HCT116 (cell line): ENCODE results near the gene DCDC2. TPM values are rescaled to one million over a fixed set of nuclear protein-coding genes. Genes with fewer than 3 reads are reported as not detected.

Experiments
- ATAC-seq: fragments of 200-7000 bp; cut with Tn5 transposase; 2 replicates; pipeline ENCODE4 v1.9.1; 2020; ENCODE audit warnings: mild to moderate bottlenecking, moderate library complexity
- BruUV-seq: library from RNA; stranded (reverse); fragments of 400-500 nt; replicated peaks from 2 replicates; lab custom pipeline; 2021; lab: Mats Ljungman, UMichigan
- CTCF ChIA-PET: fragments of 300-600 bp; sonication (Branson Sonifier 250); formaldehyde crosslinking; loops from one replicate; lab custom pipeline; 2021; ENCODE audit warnings: antibody characterized with exemption; lab: Charles Lee
- POLR2A ChIA-PET: fragments of 300-600, 350-600 bp; sonication (Branson Sonifier 250); formaldehyde crosslinking; loops from one replicate; lab custom pipeline; 2021; ENCODE audit warnings: antibody characterized with exemption; lab: Charles Lee
- RAD21 ChIA-PET, 2 experiments: fragments of 300-600 bp; sonication (Branson Sonifier 250); formaldehyde crosslinking; loops; one replicate each; lab custom pipeline; 2023; ENCODE audit warnings: low total read pairs in 2 of 2; ENCODE audit not compliant: uncharacterized antibody in 2 of 2, unreplicated experiment in 2 of 2, low non-redundant PET in 1 of 2; lab: Charles Lee
- DNase-seq: peaks from one replicate; pipeline ENCODE4 v3.0.0-alpha.2; 2010; ENCODE audit warnings: low read depth, low spot score
- H2AFZ ChIP-seq: fragments of 200-600 bp; shearing (Covaris generic), sonication (generic); 2 replicates; pipeline ENCODE4 v1.6.1; 2017; ENCODE audit warnings: low read depth, mixed run types, mixed read lengths, antibody characterized with exemption, low read length; ENCODE audit not compliant: poor library complexity, severe bottlenecking
- H3K27ac ChIP-seq: 2 replicates; pipeline ENCODE4 v1.5.1; 2012; ENCODE audit warnings: low read depth, low read length
- H3K27me3 ChIP-seq: fragments of 200-600 bp; sonication (generic); 2 replicates; pipeline ENCODE4 v1.6.1; 2016; ENCODE audit warnings: mixed run types, low read length, mixed read lengths; ENCODE audit not compliant: insufficient read depth
- H3K36me3 ChIP-seq, 2 experiments: fragments of 200-500 bp in 1 of 2; fragments of 200-600 bp in 1 of 2; sonication (Bioruptor generic) in 1 of 2; sonication (generic) in 1 of 2; 2 replicates each; pipeline versions ENCODE4 v1.5.1 to v1.6.1; 2014 to 2016; ENCODE audit warnings: low read length in 2 of 2, inconsistent platforms in 1 of 2, mixed read lengths in 1 of 2, mixed run types in 1 of 2; ENCODE audit not compliant: insufficient read depth in 2 of 2, control insufficient read depth in 1 of 2
- H3K4me1 ChIP-seq, 2 experiments: fragments of 200-600 bp in 1 of 2; sonication (generic) in 1 of 2; 2 replicates each; pipeline versions ENCODE4 v1.5.1 to v1.6.1; 2012 to 2017; ENCODE audit warnings: low read length in 2 of 2, inconsistent platforms in 1 of 2, mild to moderate bottlenecking in 1 of 2, mixed read lengths in 1 of 2, mixed run types in 1 of 2, moderate library complexity in 1 of 2; ENCODE audit not compliant: insufficient read depth in 2 of 2, control insufficient read depth in 1 of 2
- H3K4me2 ChIP-seq: fragments of 200-600 bp; sonication (generic); 2 replicates; pipeline ENCODE4 v1.6.1; 2017; ENCODE audit warnings: mixed run types, low read length, mixed read lengths
- H3K4me3 ChIP-seq, 2 experiments: fragments of 200-600 bp in 1 of 2; sonication (generic) in 1 of 2; replicated peaks in 1 of 2; 2 replicates each; pipeline ENCODE4 v1.5.1; 2011 to 2016; ENCODE audit warnings: low read length in 2 of 2, control low read depth in 1 of 2, low read depth in 1 of 2, mild to moderate bottlenecking in 1 of 2, mixed read lengths in 1 of 2, mixed run types in 1 of 2
- H3K79me2 ChIP-seq: fragments of 200-600 bp; sonication (generic); 2 replicates; pipeline ENCODE4 v1.6.1; 2017; ENCODE audit warnings: mild to moderate bottlenecking, mixed run types, low read length, moderate library complexity, mixed read lengths; ENCODE audit not compliant: insufficient read depth
- H3K9ac ChIP-seq: fragments of 200-600 bp; sonication (generic); 2 replicates; pipeline ENCODE4 v1.6.1; 2016; ENCODE audit warnings: low read length, mixed read lengths
- H3K9me2 ChIP-seq: fragments of 200-600 bp; sonication (generic), shearing (Covaris generic); 2 replicates; pipeline ENCODE4 v1.6.1; 2017; ENCODE audit warnings: mixed run types, mild to moderate bottlenecking, moderate library complexity; ENCODE audit not compliant: insufficient read depth
- H3K9me3 ChIP-seq, 2 experiments: fragments of 200-500 bp in 1 of 2; fragments of 200-600 bp in 1 of 2; sonication (Bioruptor generic) in 1 of 2; sonication (generic) in 1 of 2; 2 replicates each; pipeline ENCODE4 v1.6.1; 2014 to 2017; ENCODE audit warnings: low read length in 2 of 2, mixed read lengths in 2 of 2, inconsistent platforms in 1 of 2, low read depth in 1 of 2, mild to moderate bottlenecking in 1 of 2, mixed run types in 1 of 2, moderate library complexity in 1 of 2; ENCODE audit not compliant: control insufficient read depth in 1 of 2, insufficient read depth in 1 of 2
- H4K20me1 ChIP-seq: fragments of 200-600 bp; sonication (generic), shearing (Covaris generic); 2 replicates; pipeline ENCODE4 v1.6.1; 2017; ENCODE audit warnings: mixed run types, mild to moderate bottlenecking, moderate library complexity; ENCODE audit not compliant: insufficient read depth
- CTCF ChIP-seq, 3 experiments: fragments of 200-600 bp in 1 of 3; sonication (generic) in 1 of 3; IDR thresholded peaks in 2 of 3; conservative IDR thresholded peaks in 1 of 3; 2 replicates each; pipeline ENCODE4 v1.5.1; 2012 to 2017; ENCODE audit warnings: low read depth in 2 of 3, low read length in 2 of 3, antibody characterized with exemption in 1 of 3, borderline replicate concordance in 1 of 3, control low read depth in 1 of 3, mild to moderate bottlenecking in 1 of 3, mixed read lengths in 1 of 3, mixed run types in 1 of 3, moderate library complexity in 1 of 3; ENCODE audit not compliant: insufficient read depth in 1 of 3
- POLR2A ChIP-seq: IDR thresholded peaks from 2 replicates; pipeline ENCODE4 v1.7.0; 2011; ENCODE audit warnings: borderline replicate concordance; ENCODE audit not compliant: insufficient read depth, insufficient read length; ENCODE audit errors: extremely low read depth
- RAD21 ChIP-seq: IDR thresholded peaks from 2 replicates; pipeline ENCODE4 v1.6.1; 2012; ENCODE audit warnings: low read depth, mild to moderate bottlenecking
- YY1 ChIP-seq: IDR thresholded peaks from 2 replicates; pipeline ENCODE4 v1.6.1; 2011; ENCODE audit warnings: low read length, low read depth, moderate library complexity, mild to moderate bottlenecking; ENCODE audit not compliant: insufficient replicate concordance; ENCODE audit errors: extremely low read depth
- intact Hi-C: fragments of 100-400 bp; cut with micrococcal nuclease; formaldehyde crosslinking; loops from 2 replicates; pipeline ENCODE4 v1.10.0; 2022
- total RNA-seq: library from RNA; stranded (reverse); gene quantifications from one replicate; pipeline ENCODE4 v1.2.1, GENCODE V29; 2021; ENCODE audit not compliant: unreplicated experiment

The DCDC2 gene
- total RNA-seq, 1 experiment from 2014 or later: 0.17 TPM

GRCh38 chr6:24274441-24275083, 83.3 kb downstream of the DCDC2 start:
- no peaks in the 10 kb centered on the region for H3K9me2 ChIP-seq

More at GRCh38 chr6:24274441-24275083, 83.3 kb downstream of the DCDC2 start:
- Histone ChIP-seq H2AFZ (no peak overlapping the region), H3K4me3 (no peak overlapping the region), H3K9ac (no peak overlapping the region), H3K4me2 (no peak overlapping the region), H3K27me3 (peaks cover 16% of the 10 kb centered on the region; the same call in 1 of the 2 replicates), H3K4me1 (no peaks in the 10 kb centered on the region), H3K36me3 (no peaks in the 10 kb centered on the region), H3K79me2 (no peaks in the 10 kb centered on the region), H4K20me1 (no peaks in the 10 kb centered on the region), H3K9me3 (no peaks in the 10 kb centered on the region), H3K27ac (no peak overlapping the region)
- ChIA-PET RAD21 (interaction anchor here (0.7 kb wide), 3 partner anchors 74 to 1232 kb away, joined by 3 to 4 read pairs (median 4); no protein-coding TSS in a partner anchor), POLR2A (no interaction called here), CTCF (interaction anchor here (0.6 to 3.0 kb wide), 18 partner anchors 9 to 1749 kb away, joined by 3 to 23 read pairs (median 4); no protein-coding TSS in a partner anchor)
- no peak for ATAC-seq
- DNase-seq: no peak
- peak; percentile 57 for TF ChIP-seq RAD21
- peak; percentile 39 to 60 (median 47); a peak in 5 of 6 replicates for TF ChIP-seq CTCF (IDR thresholded peaks at IDR 0.05 in 2 of 3, conservative IDR thresholded peaks at IDR 0.05 in 1 of 3; ENCODE audit: borderline replicate concordance in 1 of 3, insufficient read depth in 1 of 3, low read depth in 2 of 3, low read length in 2 of 3)
- no peak for TF ChIP-seq YY1
- no peak for TF ChIP-seq POLR2A
- BruUV-seq: no TSS peak
- intact Hi-C loops: loop anchor here (2.0 kb wide), 1 partner anchor 210 kb away; no protein-coding TSS in a partner anchor
